ENCODE results near the gene UPF2. TPM values are rescaled to one million over a fixed set of nuclear protein-coding genes. Genes with fewer than 3 reads are reported as not detected.

UPF2 gene
- total and polyA plus RNA-seq, 10 of the 15 experiments (the other 5 are each of a cell fraction or from before 2014, with no cell fraction given): 21.0 to 44.4 (median 25.9) TPM

GRCh38 chr10:11936389-11937152, 106.0 kb downstream of the UPF2 start:
- Histone ChIP-seq H3K27me3 (replicated peaks in 1 of 2; ENCODE audit: control insufficient read depth in 2 of 2, insufficient read depth in 2 of 2, low read length in 1 of 2) (no peaks in the 10 kb centered on the region), H3K36me3 (ENCODE audit: control insufficient read depth in 2 of 2, insufficient read depth in 2 of 2, low read length in 1 of 2) (peaks cover 4 to 23% of the 10 kb centered on the region in 2 experiments), H3K4me3 (no peak overlapping the region), H3K79me2 (ENCODE audit: control insufficient read depth, insufficient read depth, low read length) (no peaks in the 10 kb centered on the region), H3K4me1 (ENCODE audit: control insufficient read depth, insufficient read depth, low read length) (no peaks in the 10 kb centered on the region), H3K9me3 (replicated peaks; ENCODE audit: control insufficient read depth, insufficient read depth, low read length) (no peaks in the 10 kb centered on the region), H3K4me2 (ENCODE audit: control insufficient read depth, insufficient read depth) (no peak overlapping the region), H3K9ac (ENCODE audit: control insufficient read depth, insufficient read depth, low read length) (no peak overlapping the region), H2AFZ (ENCODE audit: control insufficient read depth, low read depth, low read length) (no peak overlapping the region), H3K27ac (ENCODE audit: control insufficient read depth, insufficient read depth) (no peak overlapping the region), H4K20me1 (ENCODE audit: control insufficient read depth, insufficient read depth) (no peaks in the 10 kb centered on the region)
- DNase-seq (ENCODE audit: low read depth, low spot score) (no peak), FAIRE-seq (no peak), ATAC-seq (no peak)
- no TSS peak for BruUV-seq (replicated peaks)
- TF ChIP-seq PRDM15 (CRISPR knock-in tag; IDR thresholded peaks at IDR 0.05) (no peak), POLR2A (IDR thresholded peaks at IDR 0.05; ENCODE audit: low read depth, low read length) (0 out of 2 replicates have a peak, but pooled peaks have one; percentile 29)
- ChIA-PET CTCF (no interaction called here), POLR2A (no interaction called here), RAD21 (ENCODE audit: unreplicated experiment) (no interaction called here), SMC1A (ENCODE audit: uncharacterized antibody, unreplicated experiment) (no interaction called here)
- 96% methylated on average over 8 of the region's 8 CpGs for WGBS (ENCODE audit: insufficient coverage, insufficient replicate concordance, low lambda C conversion rate, missing lambda C conversion rate)
- intact Hi-C loops (cut with micrococcal nuclease; ENCODE audit: unreplicated experiment) (no loop called here), in situ Hi-C loops (cut with MboI) (no loop called here)

- WGBS (ENCODE audit: insufficient coverage, insufficient replicate concordance, low lambda C conversion rate, missing lambda C conversion rate): 100% methylated on average over 7 of the region's 7 CpGs
- no peaks in the 10 kb centered on the region for H3K4me1 ChIP-seq (ENCODE audit: control insufficient read depth, insufficient read depth, low read length)
- FAIRE-seq: no peak
- H2AFZ ChIP-seq (ENCODE audit: control insufficient read depth, low read depth, low read length): no peak overlapping the region
- no peaks in the 10 kb centered on the region for H3K27me3 ChIP-seq (replicated peaks in 1 of 2; ENCODE audit: control insufficient read depth in 2 of 2, insufficient read depth in 2 of 2, low read length in 1 of 2)
- ChIA-PET CTCF (no interaction called here), RAD21 (ENCODE audit: unreplicated experiment) (no interaction called here), POLR2A (no interaction called here), SMC1A (ENCODE audit: uncharacterized antibody, unreplicated experiment) (no interaction called here)
- no peaks in the 10 kb centered on the region for H4K20me1 ChIP-seq (ENCODE audit: control insufficient read depth, insufficient read depth)
- intact Hi-C loops (cut with micrococcal nuclease; ENCODE audit: unreplicated experiment): no loop called here
- no peaks in the 10 kb centered on the region for H3K79me2 ChIP-seq (ENCODE audit: control insufficient read depth, insufficient read depth, low read length)
- H3K27ac ChIP-seq (ENCODE audit: control insufficient read depth, insufficient read depth): no peak overlapping the region
- H3K4me2 ChIP-seq (ENCODE audit: control insufficient read depth, insufficient read depth): no peak overlapping the region
- DNase-seq (ENCODE audit: low read depth, low spot score): no peak
- H3K9ac ChIP-seq (ENCODE audit: control insufficient read depth, insufficient read depth, low read length): no peak overlapping the region
- peaks cover 8 to 18% of the 10 kb centered on the region in 2 experiments for H3K36me3 ChIP-seq (ENCODE audit: control insufficient read depth in 2 of 2, insufficient read depth in 2 of 2, low read length in 1 of 2)
- no peak for ATAC-seq
- no TSS peak for BruUV-seq (replicated peaks)
- H3K4me3 ChIP-seq: no peak overlapping the region
- in situ Hi-C loops (cut with MboI): no loop called here
- no peaks in the 10 kb centered on the region for H3K9me3 ChIP-seq (replicated peaks; ENCODE audit: control insufficient read depth, insufficient read depth, low read length)
- TF ChIP-seq PAX8 (IDR thresholded peaks at IDR 0.05): no peak
- no peak for TF ChIP-seq SIX5 (IDR thresholded peaks at IDR 0.05; ENCODE audit: low read depth, low read length, severe bottlenecking)
- no peak for TF ChIP-seq PKNOX1 (IDR thresholded peaks at IDR 0.05)
- TF ChIP-seq USF1 (IDR thresholded peaks at IDR 0.05; ENCODE audit: borderline replicate concordance, extremely low read length, insufficient read depth, low read depth, low read length): no peak
- TF ChIP-seq LARP7 (IDR thresholded peaks at IDR 0.05): no peak
- no peak for TF ChIP-seq HSF1 (IDR thresholded peaks at IDR 0.05; ENCODE audit: low read depth, low read length)
- TF ChIP-seq CHD4 (IDR thresholded peaks at IDR 0.05): no peak
Measured at GRCh38 chr10:11934262-11934661, 108.3 kb downstream of the UPF2 start.

Measured in GM12878 (cell line).